PC-9 (cell line): Measurements from ENCODE around the gene NEDD4.

Experiments
- CTCF ChIP-seq: fragments of 200-600 bp; sonication (generic); conservative IDR thresholded peaks from 2 replicates; pipeline ENCODE4 v1.6.1; 2017; ENCODE audit warnings: mixed run types, antibody characterized with exemption, mild to moderate bottlenecking, moderate library complexity
- EZH2 ChIP-seq: fragments of 200-600 bp; sonication (generic); IDR thresholded peaks from 2 replicates; pipeline ENCODE4 v1.8.0; 2017; ENCODE audit warnings: antibody characterized with exemption, low read depth

GRCh38 chr15:56016281-56016680, 22.9 kb upstream of the NEDD4 start:
- TF ChIP-seq CTCF (no peak), EZH2 (no peak)
